D341Med (cell line): ENCODE data around the gene SCAMP5.

Experiments
- DNase-seq: peaks from one replicate; pipeline ENCODE4 v3.0.0; 2012; ENCODE audit warnings: low spot score

The SCAMP5 gene

DNA sequence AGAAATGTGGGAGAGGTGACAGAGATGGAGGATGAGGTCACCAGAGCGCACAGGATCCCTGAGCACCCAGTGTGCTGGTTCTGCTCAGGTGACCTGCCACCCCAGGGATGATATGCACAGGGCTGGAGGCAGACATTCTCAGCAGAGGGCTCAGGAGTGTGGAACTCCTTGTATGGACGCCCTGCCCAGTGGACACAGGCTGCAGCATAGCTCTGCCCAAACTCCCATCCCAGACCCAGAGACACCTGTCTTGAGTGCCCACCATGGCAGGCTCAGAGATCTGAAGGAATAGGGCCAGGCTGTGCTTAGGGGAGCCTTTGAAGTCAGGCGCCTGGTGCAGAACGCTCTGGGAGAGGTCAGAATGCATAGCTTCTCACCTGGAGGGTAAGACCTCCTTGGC lies 75.3 kb downstream of the SCAMP5 start:
- no peak for DNase-seq
